Measurements from ENCODE around the gene JAG2.

DNA sequence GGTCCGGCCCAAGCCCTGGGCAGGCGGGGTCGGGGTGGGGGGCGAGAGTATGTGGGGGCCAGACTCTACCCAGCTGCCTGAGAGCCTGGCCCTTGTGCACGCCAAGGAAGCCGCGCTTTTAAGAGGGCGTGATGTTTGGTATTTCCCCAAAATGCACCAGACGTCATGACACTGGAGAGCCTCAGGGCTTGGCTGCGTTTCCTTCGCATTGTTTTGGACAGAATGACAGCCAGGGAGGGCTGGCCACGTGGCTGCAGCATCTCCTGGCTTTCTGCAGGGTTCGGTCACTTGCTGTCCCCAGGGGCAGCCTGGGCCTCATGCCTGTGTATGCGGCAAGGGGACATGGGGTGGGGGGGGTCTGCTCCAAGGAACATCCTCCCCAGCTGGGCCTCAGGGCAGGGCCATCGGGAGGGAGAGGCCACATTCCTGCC, 28.6 kb upstream of the JAG2 start:
- TF ChIP-seq, protein P1, sequence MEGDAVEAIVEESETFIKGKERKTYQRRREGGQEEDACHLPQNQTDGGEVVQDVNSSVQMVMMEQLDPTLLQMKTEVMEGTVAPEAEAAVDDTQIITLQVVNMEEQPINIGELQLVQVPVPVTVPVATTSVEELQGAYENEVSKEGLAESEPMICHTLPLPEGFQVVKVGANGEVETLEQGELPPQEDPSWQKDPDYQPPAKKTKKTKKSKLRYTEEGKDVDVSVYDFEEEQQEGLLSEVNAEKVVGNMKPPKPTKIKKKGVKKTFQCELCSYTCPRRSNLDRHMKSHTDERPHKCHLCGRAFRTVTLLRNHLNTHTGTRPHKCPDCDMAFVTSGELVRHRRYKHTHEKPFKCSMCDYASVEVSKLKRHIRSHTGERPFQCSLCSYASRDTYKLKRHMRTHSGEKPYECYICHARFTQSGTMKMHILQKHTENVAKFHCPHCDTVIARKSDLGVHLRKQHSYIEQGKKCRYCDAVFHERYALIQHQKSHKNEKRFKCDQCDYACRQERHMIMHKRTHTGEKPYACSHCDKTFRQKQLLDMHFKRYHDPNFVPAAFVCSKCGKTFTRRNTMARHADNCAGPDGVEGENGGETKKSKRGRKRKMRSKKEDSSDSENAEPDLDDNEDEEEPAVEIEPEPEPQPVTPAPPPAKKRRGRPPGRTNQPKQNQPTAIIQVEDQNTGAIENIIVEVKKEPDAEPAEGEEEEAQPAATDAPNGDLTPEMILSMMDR (IDR thresholded peaks at IDR 0.05), result no peak
- TF ChIP-seq POLR2A (IDR thresholded peaks at IDR 0.05), result no peak
